K562 (cell line): ENCODE results near the gene CERS2. TPM values are rescaled to one million over a fixed set of nuclear protein-coding genes. Genes with fewer than 3 reads are reported as not detected.

Experiments used
- CBFB ChIP-seq: sonication (generic); formaldehyde crosslinking; IDR thresholded peaks from 2 replicates; pipeline ENCODE4 v1.4.0; 2020; ENCODE audit warnings: mild to moderate bottlenecking, missing genetic modification reagents
- CHD4 ChIP-seq: fragments of 200-600 bp; sonication (generic); IDR thresholded peaks from 3 replicates; pipeline ENCODE4 v1.6.1; 2012; ENCODE audit warnings: low read depth, mild to moderate bottlenecking, mixed read lengths, low read length, inconsistent platforms; ENCODE audit not compliant: insufficient read depth, insufficient replicate concordance, poor library complexity, severe bottlenecking
- FOXK2 ChIP-seq, 2 experiments: fragments of 450-650 bp; IDR thresholded peaks in 1 of 2; conservative IDR thresholded peaks in 1 of 2; 2 replicates each; pipeline ENCODE4 v1.6.1; 2016; ENCODE audit warnings: low read depth in 2 of 2, mild to moderate bottlenecking in 1 of 2
- GABPA ChIP-seq: fragments of 200-800 bp; sonication (Bioruptor generic); conservative IDR thresholded peaks from 2 replicates; pipeline ENCODE4 v1.6.1; 2016; ENCODE audit warnings: low read depth, missing genetic modification characterization, missing compliant biosample characterization
- HCFC1 ChIP-seq: IDR thresholded peaks from 2 replicates; pipeline ENCODE4 v1.6.1; 2012; ENCODE audit warnings: low read depth, low read length, improper control_type of control experiment
- HES1 ChIP-seq: fragments of 450-650 bp; IDR thresholded peaks from 2 replicates; pipeline ENCODE4 v1.6.1; 2016; ENCODE audit warnings: low read depth, mild to moderate bottlenecking, moderate library complexity
- NR3C1 ChIP-seq: sonication (generic); formaldehyde crosslinking; IDR thresholded peaks from 2 replicates; pipeline ENCODE4 v1.8.1; 2022; ENCODE audit warnings: missing genetic modification reagents
- PATZ1 ChIP-seq: fragments of 250-450 bp; sonication (Bioruptor Pico); IDR thresholded peaks from 2 replicates; pipeline ENCODE4 v1.5.0; 2020; ENCODE audit warnings: mild to moderate bottlenecking, borderline replicate concordance
- PCBP2 ChIP-seq: fragments of 200-400 bp; formaldehyde crosslinking; IDR thresholded peaks from 2 replicates; pipeline ENCODE4 v1.6.1; 2018; ENCODE audit warnings: low read length, low read depth, mild to moderate bottlenecking, moderate library complexity; ENCODE audit not compliant: poor library complexity, severe bottlenecking
- PYGO2 ChIP-seq: fragments of 450-650 bp; IDR thresholded peaks from 2 replicates; pipeline ENCODE4 v1.6.1; 2016; ENCODE audit warnings: mild to moderate bottlenecking, missing genetic modification characterization, moderate library complexity, missing compliant biosample characterization
- SLC30A9 ChIP-seq: fragments of 250-450 bp; sonication (Bioruptor Pico); IDR thresholded peaks from 2 replicates; pipeline ENCODE4 v1.8.0; 2022; ENCODE audit warnings: mild to moderate bottlenecking, moderate library complexity
- TFE3 ChIP-seq: fragments of 450-650 bp; formaldehyde crosslinking; IDR thresholded peaks from 2 replicates; pipeline ENCODE4 v1.4.0; 2020; ENCODE audit warnings: mild to moderate bottlenecking, mixed read lengths
- ZBTB26 ChIP-seq: fragments of 450-650 bp; formaldehyde crosslinking; IDR thresholded peaks from 2 replicates; pipeline ENCODE4 v1.4.0; 2022; ENCODE audit warnings: missing genetic modification characterization
- ZFP1 ChIP-seq: fragments of 450-650 bp; formaldehyde crosslinking; IDR thresholded peaks from 2 replicates; pipeline ENCODE4 v1.4.0; 2020; ENCODE audit warnings: mild to moderate bottlenecking, mixed read lengths
- ZNF347 ChIP-seq: fragments of 450-650 bp; formaldehyde crosslinking; IDR thresholded peaks from 2 replicates; pipeline ENCODE4 v1.4.0; 2020; ENCODE audit warnings: low read depth, mild to moderate bottlenecking, moderate library complexity
- ZNF511 ChIP-seq: sonication (generic); formaldehyde crosslinking; IDR thresholded peaks from 2 replicates; pipeline ENCODE4 v1.8.0; 2022; ENCODE audit warnings: mild to moderate bottlenecking, missing genetic modification reagents
- polyA plus RNA-seq, 8 experiments: library from polyadenylated mRNA; depleted of rRNA in 4 of 8; stranded (reverse) in 5 of 8; unstranded in 3 of 8; fragments of >200 nt; fragmentation: Nextera tagmentation in 2 of 8; fragmentation: Illumina TruSeq in 1 of 8; extraction: Ambion mirVana in 2 of 8; extraction: Trizol in 1 of 8; gene quantifications; 2 replicates each; pipeline versions ENCODE4 v1.2.1 to v1.2.3, GENCODE V29; 2011 to 2014; ENCODE audit warnings: inconsistent platforms in 1 of 8, missing spikeins in 1 of 8
- total RNA-seq, 7 experiments: library from RNA; depleted of rRNA in 6 of 7; stranded (reverse); fragments of >200 nt in 6 of 7; fragmentation: Illumina TruSeq in 2 of 7; extraction: Trizol in 2 of 7; gene quantifications; 2 replicates each; pipeline versions ENCODE4 v1.2.1 to v1.2.3, GENCODE V29; 2011 to 2021; ENCODE audit warnings: low replicate concordance in 1 of 7
- TF ChIP-seq, protein P1 (sequence below): fragments of 450-650 bp; IDR thresholded peaks from 2 replicates; pipeline ENCODE4 v1.6.1; 2016; ENCODE audit warnings: mild to moderate bottlenecking

The CERS2 gene
- total and polyA plus RNA-seq, 9 of the 15 experiments (the other 6 are each of a cell fraction or from before 2014, with no cell fraction given): 23.4 to 295 (median 132) TPM

DNA sequence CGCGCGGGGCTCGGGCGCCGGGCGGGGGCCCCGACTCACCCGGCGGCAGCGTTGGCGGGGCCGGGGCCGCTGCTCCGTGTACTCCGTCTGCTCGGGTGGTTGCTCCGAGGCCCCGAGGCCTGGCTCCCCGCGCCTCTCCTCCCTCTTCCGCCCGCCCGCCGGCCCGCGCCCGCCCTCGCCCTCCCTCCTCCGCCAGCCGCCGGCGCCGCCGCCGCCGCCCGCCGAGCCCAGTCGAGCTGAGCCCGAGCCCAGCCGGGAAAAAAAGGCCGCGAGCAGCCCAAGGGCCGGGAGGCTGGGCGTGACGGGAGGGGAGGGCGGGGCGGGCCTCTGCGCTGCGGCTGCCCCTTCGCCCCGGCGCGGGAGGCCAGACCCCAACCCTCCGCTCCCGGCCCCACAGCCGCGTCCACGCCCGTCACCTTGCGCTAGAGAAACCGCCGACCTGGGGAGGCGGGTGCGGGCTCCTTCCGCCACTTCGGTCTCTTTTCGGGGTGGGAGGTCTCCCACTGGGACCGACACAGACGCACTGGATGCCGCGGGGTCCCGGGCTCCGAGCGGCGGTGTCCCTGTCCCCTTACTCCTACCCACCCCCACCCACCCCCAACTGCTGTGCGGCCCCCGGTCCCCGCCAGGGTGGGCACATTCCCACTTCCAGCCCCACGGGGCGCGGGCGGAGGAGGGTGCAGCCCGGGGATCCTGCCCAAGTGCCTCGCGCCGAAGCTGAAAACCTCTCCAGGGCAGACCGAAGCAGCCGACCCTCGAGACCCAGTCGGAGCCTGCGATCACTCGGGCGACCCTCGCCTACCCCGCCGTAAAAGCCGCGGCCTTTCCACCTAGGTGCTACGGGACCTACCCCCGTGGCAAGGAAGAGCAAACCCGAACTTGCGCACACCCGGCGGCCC is at the start of gene CERS2 (continued):
- TF ChIP-seq, protein P1, sequence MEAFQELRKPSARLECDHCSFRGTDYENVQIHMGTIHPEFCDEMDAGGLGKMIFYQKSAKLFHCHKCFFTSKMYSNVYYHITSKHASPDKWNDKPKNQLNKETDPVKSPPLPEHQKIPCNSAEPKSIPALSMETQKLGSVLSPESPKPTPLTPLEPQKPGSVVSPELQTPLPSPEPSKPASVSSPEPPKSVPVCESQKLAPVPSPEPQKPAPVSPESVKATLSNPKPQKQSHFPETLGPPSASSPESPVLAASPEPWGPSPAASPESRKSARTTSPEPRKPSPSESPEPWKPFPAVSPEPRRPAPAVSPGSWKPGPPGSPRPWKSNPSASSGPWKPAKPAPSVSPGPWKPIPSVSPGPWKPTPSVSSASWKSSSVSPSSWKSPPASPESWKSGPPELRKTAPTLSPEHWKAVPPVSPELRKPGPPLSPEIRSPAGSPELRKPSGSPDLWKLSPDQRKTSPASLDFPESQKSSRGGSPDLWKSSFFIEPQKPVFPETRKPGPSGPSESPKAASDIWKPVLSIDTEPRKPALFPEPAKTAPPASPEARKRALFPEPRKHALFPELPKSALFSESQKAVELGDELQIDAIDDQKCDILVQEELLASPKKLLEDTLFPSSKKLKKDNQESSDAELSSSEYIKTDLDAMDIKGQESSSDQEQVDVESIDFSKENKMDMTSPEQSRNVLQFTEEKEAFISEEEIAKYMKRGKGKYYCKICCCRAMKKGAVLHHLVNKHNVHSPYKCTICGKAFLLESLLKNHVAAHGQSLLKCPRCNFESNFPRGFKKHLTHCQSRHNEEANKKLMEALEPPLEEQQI: no peak
- TF ChIP-seq SLC30A9 (CRISPR knock-in tag) (no peak), ZFP1 (CRISPR knock-in tag) (no peak), HCFC1 (no peak), PYGO2 (tag) (no peak), FOXK2 (conservative IDR thresholded peaks at IDR 0.05 in 1 of 2, IDR thresholded peaks at IDR 0.05 in 1 of 2; ENCODE audit: low read depth in 2 of 2) (no peak), TFE3 (no peak), CHD4 (peak; percentile 59), GABPA (tag) (peak; percentile 30; the same call in 1 of the 2 replicates), ZNF511 (CRISPR knock-in tag) (no peak), ZNF347 (CRISPR knock-in tag) (no peak), HES1 (no peak), ZBTB26 (CRISPR knock-in tag) (no peak), CBFB (CRISPR knock-in tag) (no peak), PATZ1 (no peak), PCBP2 (peak; percentile 39), NR3C1 (CRISPR knock-in tag) (no peak)
